GM19193 (cell line): Measurements from ENCODE around the gene SECISBP2.

Experiments
- POLR2A ChIP-seq: IDR thresholded peaks from 4 replicates; pipeline ENCODE4 v1.6.1; 2011; ENCODE audit not compliant: insufficient read depth, insufficient read length; ENCODE audit errors: extremely low read depth

Gene SECISBP2

DNA sequence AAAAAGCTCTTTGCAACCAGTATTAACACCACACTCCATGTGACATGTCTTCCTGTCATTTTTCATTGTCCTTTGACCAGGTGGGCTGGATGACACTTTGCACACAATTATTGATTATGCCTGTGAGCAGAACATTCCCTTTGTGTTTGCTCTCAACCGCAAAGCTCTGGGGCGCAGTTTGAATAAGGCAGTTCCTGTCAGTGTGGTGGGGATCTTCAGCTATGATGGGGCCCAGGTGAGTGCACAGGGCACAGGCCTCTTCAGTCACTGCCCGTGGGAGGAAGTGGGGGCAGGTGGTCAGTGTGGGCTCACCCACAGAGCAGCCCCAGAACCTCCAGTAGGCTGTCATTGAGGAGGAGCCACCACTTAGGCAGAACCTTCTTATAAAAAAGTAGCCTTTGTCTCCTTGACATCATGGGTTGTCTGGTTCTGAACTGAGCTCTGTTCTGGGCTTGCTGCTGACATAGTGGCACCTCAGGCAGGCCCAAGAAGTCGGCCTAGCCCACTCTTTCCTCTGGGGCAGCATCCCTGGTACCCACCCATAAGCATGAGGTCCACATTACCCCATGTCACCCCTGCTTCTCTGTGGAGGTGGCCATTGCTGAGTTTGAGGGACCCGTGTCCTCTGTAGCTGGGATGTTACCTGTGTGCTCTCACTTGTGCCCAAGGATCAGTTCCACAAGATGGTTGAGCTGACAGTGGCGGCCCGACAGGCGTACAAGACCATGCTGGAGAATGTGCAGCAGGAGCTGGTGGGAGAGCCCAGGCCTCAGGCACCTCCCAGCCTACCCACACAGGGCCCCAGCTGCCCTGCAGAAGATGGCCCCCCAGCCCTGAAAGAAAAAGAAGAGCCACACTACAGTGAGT, 39.3 kb downstream of the SECISBP2 start:
- no peak for TF ChIP-seq POLR2A

DNA sequence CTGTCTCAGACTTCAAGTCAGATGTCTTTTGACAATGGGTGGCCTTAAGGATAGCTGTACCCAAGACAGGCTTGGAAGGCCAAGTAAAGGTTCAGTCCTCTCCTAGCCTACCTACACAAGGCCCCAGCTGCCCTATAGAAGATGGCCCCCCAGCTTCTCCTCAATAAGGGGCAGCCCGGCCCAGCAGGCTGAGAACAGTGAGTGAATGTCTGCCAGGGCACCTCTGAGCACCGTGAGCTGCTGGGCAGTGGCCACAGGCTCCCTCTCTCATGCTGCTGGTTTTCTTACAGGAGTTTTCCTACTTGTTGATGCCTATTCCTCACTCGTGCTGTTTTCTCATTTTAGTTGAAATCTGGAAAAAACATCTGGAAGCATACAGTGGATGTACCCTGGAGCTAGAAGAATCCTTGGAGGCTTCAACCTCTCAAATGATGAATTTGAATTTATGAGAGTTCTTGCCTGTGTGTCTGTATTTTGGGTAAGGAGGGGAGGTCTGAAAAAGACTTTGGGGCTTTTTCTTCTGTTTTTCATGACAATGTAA, 40.1 kb downstream of the SECISBP2 start:
- no peak for TF ChIP-seq POLR2A

DNA sequence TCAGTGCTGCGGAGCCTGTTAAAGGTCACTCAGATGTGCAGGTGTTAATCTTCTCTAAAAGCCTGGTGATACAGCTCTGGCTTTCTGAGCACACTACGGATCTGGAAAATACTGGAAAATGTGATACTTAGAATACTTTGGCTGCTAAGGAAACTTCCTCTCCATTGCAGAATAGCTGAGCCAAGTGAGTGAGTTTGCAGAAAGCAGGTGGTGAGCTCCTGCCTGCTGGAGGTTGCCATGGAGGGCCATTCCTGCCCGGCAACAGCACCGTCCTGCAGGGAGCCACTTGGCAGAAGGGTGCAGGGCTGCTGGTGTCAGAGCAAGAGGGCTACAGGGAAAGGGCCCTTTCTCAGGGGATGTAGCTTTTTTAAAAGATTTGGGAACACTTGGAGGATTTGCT, 40.7 kb downstream of the SECISBP2 start:
- TF ChIP-seq POLR2A, result no peak

GRCh38 chr9:89359751-89360261, 41.5 kb downstream of the SECISBP2 start:
- TF ChIP-seq POLR2A, result no peak

- no peak for TF ChIP-seq POLR2A
Measured at GRCh38 chr9:89360465-89360864, 42.2 kb downstream of the SECISBP2 start.

- no peak for TF ChIP-seq POLR2A
Measured at GRCh38 chr9:89361031-89361430, 42.7 kb downstream of the SECISBP2 start.

DNA sequence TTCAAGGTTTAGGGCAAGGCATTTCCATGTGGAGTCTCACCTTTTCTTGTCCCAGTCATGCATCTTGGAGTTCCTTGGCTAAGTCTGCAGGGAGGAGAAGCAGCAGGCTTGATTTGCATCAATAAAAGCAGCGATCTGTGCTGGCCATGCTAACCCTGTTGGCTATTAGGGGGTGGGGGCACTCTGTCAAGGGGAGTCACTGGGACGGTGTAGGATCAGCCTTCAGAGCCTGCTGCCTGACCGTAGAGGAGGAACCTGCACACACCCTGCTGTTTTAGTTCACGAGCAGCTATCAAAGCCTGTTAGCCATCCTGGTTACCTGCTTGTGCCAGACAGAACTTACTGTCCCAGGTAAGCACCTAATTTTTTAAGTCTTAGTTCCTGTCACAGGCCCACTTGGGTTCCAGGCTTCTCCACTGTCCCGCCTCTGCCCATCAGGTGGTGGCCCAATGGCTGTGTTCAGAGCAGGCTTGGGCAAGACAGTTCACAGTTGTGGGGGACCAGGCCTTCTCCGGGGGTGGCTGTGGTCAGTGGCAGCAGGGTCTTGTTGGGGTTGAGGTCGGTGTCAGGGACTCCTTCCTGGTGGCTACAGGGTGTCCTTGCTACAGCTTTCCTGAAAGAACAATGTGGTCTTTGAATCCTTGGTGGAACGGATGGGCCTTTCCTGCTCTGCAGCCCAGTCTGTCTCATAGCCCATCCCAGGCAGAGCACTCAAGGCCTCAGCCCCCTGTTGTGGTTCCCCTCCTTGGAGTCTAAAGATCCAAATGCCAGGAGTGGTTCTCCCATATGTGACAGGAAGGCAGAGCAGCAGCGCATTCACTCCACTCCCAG, 43.7 kb downstream of the SECISBP2 start:
- TF ChIP-seq POLR2A, result no peak

DNA sequence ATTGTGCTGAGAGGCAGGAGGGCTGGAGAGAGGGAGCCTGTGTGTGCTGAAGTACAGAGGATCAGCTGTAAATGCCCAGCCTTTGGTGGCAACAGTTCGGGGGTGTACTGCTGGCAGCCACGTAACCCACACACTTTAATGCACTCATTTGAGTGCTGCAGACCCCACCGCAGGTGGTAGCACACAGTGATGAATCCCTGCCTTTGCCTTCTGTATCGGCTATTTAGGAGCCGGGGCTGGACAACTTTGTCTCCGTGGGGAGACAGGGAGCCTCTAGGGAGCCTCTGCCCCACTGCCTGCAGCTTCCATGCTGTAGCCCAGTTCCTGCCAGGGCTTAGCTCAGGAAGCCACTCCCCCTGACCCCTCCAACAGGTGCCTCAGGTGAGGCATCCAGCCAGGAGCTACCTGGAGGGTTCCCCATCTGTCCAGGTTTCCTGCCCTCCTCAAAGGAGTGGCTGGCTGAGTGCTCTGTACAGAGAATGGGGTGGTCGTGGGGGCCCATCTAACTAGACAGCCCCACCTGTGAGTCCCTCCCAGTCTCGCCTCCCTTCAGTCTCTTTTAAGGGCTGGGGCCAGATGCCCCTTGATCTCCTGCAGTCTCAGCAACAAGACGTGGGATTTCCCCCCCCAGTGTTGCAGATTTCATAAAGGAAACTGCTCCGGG, 44.5 kb downstream of the SECISBP2 start:
- no peak for TF ChIP-seq POLR2A

DNA sequence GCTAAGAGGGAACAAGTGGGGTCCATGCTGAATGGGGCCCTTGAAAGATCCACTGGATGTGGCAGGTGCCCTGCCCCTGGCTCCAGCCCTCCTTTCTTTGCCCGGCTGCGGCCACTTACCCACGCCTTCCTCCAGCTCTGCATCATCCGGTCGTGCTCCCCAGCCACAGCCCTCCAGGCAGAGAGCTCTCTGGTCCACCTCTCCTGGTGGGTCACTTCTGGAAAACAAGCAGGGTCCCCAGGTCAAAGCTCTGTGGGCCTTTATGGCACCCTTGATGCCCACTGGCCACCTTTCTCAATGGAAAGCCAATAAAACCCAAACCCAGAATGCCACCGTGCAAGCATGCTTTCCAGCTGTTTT, 45.0 kb downstream of the SECISBP2 start:
- no peak for TF ChIP-seq POLR2A

DNA sequence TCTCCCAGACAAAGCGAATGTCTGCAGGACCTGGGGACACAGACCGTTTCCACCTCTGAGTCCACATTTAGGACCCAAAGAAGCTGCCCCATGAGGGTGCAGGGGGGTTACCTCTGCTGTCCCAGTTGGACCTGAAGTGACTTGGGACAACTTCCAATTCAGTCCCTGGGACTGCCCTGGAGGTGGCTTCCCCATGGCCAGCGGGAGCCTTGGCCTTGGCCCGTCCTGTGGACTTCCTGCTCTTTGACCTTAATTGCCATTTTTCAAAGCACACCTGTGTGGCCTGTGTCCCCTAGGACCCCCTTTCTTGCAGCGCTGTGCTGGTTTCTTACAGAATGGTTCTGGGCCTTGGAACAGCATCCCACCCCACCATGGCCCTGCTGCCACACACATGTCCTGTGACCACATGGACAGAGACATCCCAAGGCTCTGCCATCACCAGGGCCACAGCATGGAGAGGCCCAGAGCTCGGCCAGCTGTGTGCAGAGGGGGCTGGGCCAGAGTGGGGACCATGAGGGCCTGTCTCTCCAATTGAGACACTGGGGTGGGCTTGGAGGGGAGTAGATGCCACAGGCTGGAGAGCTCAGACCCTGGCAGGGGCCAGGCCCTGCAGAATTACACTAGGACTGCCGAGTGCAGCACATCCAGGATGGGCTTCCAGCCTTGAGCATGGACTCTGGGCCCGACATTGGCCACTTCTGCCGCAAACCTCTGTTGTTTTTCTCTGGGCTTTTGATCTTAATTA, 45.8 kb downstream of the SECISBP2 start:
- no peak for TF ChIP-seq POLR2A

GRCh38 chr9:89364666-89365531, 46.6 kb downstream of the SECISBP2 start:
- no peak for TF ChIP-seq POLR2A

GRCh38 chr9:89365532-89365912, 47.2 kb downstream of the SECISBP2 start:
- TF ChIP-seq POLR2A, result no peak

- no peak for TF ChIP-seq POLR2A
Measured at GRCh38 chr9:89366711-89367110, 48.4 kb downstream of the SECISBP2 start.
